Gastrocnemius medialis (tissue), 4 donors: ENCODE measurements around the gene RAD51B.

Experiments used
- POLR2A ChIP-seq, 2 donors: fragments of 450-650 bp; IDR thresholded peaks; one replicate each; pipeline ENCODE4 v1.6.1; 2017; ENCODE audit warnings: antibody characterized with exemption in 2 of 2, mild to moderate bottlenecking in 2 of 2, moderate library complexity in 2 of 2
- TF ChIP-seq, protein P1 (sequence below), 5 experiments: fragments of 450-650 bp in 3 of 5; fragments of 200-600 bp in 2 of 5; sonication (generic) in 2 of 5; IDR thresholded peaks in 4 of 5; conservative IDR thresholded peaks in 1 of 5; 1 replicate in 4 of 5; 2 replicates in 1 of 5; pipeline ENCODE4 v1.5.1; 2016 to 2019; ENCODE audit warnings: antibody characterized with exemption in 5 of 5, mild to moderate bottlenecking in 3 of 5, moderate library complexity in 3 of 5

- TF ChIP-seq, protein P1, sequence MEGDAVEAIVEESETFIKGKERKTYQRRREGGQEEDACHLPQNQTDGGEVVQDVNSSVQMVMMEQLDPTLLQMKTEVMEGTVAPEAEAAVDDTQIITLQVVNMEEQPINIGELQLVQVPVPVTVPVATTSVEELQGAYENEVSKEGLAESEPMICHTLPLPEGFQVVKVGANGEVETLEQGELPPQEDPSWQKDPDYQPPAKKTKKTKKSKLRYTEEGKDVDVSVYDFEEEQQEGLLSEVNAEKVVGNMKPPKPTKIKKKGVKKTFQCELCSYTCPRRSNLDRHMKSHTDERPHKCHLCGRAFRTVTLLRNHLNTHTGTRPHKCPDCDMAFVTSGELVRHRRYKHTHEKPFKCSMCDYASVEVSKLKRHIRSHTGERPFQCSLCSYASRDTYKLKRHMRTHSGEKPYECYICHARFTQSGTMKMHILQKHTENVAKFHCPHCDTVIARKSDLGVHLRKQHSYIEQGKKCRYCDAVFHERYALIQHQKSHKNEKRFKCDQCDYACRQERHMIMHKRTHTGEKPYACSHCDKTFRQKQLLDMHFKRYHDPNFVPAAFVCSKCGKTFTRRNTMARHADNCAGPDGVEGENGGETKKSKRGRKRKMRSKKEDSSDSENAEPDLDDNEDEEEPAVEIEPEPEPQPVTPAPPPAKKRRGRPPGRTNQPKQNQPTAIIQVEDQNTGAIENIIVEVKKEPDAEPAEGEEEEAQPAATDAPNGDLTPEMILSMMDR (IDR thresholded peaks at IDR 0.05 in 4 of 5, conservative IDR thresholded peaks at IDR 0.05 in 1 of 5), result no peak
- TF ChIP-seq POLR2A (IDR thresholded peaks at IDR 0.05), result no peak
Observed at GRCh38 chr14:68690089-68690958, 870.7 kb downstream of the RAD51B start.
